Measurements from ENCODE around the gene FMNL2.

DNA sequence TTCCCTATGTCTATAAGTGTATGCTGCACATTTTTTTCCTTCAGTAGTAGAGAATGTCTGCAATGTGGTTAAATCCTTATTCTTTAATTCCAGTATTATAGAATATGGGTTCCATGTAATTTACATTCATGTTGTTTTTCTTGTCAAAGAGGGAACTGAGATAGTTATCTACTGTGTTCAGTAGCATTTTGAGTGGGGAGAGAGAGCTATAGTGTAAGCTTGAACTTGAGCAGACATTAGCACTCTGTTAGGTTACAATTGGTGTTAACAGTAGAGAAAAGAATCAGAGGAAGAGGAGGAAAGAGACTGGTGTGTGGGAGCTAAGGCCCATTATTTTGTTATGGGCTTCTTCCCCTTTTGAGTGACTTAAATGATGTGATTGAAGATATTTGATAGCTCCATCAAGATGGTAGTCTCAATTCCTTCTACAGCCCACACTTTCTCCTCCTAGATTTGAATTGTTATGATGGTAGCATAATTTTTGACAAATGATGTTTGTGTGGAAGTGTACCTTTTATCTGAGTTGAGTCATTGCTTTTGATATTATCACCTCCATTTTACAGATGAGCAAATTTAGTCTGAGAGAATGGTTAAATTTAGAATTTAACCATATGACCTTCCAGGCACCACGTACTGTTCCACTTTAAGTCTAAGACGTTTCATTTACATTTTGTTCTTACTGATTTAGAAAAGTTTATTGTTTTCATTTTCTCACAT is 71.3 kb downstream of the FMNL2 start:
- TF ChIP-seq, protein P1, sequence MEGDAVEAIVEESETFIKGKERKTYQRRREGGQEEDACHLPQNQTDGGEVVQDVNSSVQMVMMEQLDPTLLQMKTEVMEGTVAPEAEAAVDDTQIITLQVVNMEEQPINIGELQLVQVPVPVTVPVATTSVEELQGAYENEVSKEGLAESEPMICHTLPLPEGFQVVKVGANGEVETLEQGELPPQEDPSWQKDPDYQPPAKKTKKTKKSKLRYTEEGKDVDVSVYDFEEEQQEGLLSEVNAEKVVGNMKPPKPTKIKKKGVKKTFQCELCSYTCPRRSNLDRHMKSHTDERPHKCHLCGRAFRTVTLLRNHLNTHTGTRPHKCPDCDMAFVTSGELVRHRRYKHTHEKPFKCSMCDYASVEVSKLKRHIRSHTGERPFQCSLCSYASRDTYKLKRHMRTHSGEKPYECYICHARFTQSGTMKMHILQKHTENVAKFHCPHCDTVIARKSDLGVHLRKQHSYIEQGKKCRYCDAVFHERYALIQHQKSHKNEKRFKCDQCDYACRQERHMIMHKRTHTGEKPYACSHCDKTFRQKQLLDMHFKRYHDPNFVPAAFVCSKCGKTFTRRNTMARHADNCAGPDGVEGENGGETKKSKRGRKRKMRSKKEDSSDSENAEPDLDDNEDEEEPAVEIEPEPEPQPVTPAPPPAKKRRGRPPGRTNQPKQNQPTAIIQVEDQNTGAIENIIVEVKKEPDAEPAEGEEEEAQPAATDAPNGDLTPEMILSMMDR (IDR thresholded peaks at IDR 0.05 in 2 of 3, conservative IDR thresholded peaks at IDR 0.05 in 1 of 3; ENCODE audit: borderline replicate concordance in 1 of 3, insufficient read depth in 1 of 3, low read depth in 2 of 3, low read length in 2 of 3): no peak
- no peak for TF ChIP-seq POLR2A (IDR thresholded peaks at IDR 0.05; ENCODE audit: borderline replicate concordance, extremely low read depth, insufficient read depth, insufficient read length)
- TF ChIP-seq CBX3 (IDR thresholded peaks at IDR 0.05; ENCODE audit: low read depth): no peak
- TF ChIP-seq, protein P2, sequence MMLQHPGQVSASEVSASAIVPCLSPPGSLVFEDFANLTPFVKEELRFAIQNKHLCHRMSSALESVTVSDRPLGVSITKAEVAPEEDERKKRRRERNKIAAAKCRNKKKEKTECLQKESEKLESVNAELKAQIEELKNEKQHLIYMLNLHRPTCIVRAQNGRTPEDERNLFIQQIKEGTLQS (IDR thresholded peaks at IDR 0.05): no peak
- no peak for TF ChIP-seq RAD21 (IDR thresholded peaks at IDR 0.05; ENCODE audit: low read depth)

Measured in HCT116 (cell line).